DND-41 (cell line): ENCODE data around the gene C2CD2L.

Experiments used
- ATAC-seq: fragments of 200-7000 bp; cut with Tn5 transposase; 3 replicates; pipeline ENCODE4 v1.9.1; 2021; ENCODE audit warnings: low read depth; ENCODE audit not compliant: insufficient read depth
- DNase-seq: peaks from one replicate; pipeline ENCODE4 v3.0.0-alpha.2; 2020
- H2AFZ ChIP-seq: 2 replicates; pipeline ENCODE4 v1.6.0; 2012; ENCODE audit warnings: low read depth, low read length
- H3K27ac ChIP-seq: 2 replicates; pipeline ENCODE4 v1.5.1; 2012; ENCODE audit warnings: low read length, inconsistent platforms
- H3K27me3 ChIP-seq: fragments of 200-600 bp; sonication (generic); 2 replicates; pipeline ENCODE4 v1.6.0; 2012; ENCODE audit warnings: low read length, mild to moderate bottlenecking, inconsistent platforms; ENCODE audit not compliant: insufficient read depth, poor library complexity
- H3K36me3 ChIP-seq: 2 replicates; pipeline ENCODE4 v1.5.1; 2012; ENCODE audit warnings: low read length, inconsistent platforms; ENCODE audit not compliant: insufficient read depth
- H3K4me1 ChIP-seq: 2 replicates; pipeline ENCODE4 v1.5.1; 2012; ENCODE audit warnings: mild to moderate bottlenecking, low read length; ENCODE audit not compliant: insufficient read depth
- H3K4me2 ChIP-seq: 2 replicates; pipeline ENCODE4 v1.6.0; 2012; ENCODE audit warnings: mild to moderate bottlenecking, moderate library complexity, low read length, inconsistent platforms; ENCODE audit not compliant: insufficient read depth
- H3K4me3 ChIP-seq, 2 experiments: fragments of 200-600 bp in 1 of 2; shearing (Covaris generic) in 1 of 2; 2 replicates each; pipeline ENCODE4 v1.5.1; 2012 to 2016; ENCODE audit warnings: inconsistent platforms in 2 of 2, low read length in 2 of 2, mild to moderate bottlenecking in 2 of 2, low read depth in 1 of 2, moderate library complexity in 1 of 2
- H3K79me2 ChIP-seq: 2 replicates; pipeline ENCODE4 v1.6.0; 2012; ENCODE audit warnings: low read length, inconsistent platforms; ENCODE audit not compliant: insufficient read depth
- H3K9ac ChIP-seq: 2 replicates; pipeline ENCODE4 v1.6.0; 2012; ENCODE audit warnings: low read depth, mild to moderate bottlenecking, inconsistent platforms, low read length, moderate library complexity
- H3K9me3 ChIP-seq: 2 replicates; pipeline ENCODE4 v1.5.1; 2012; ENCODE audit warnings: low read length, moderate library complexity, mild to moderate bottlenecking, inconsistent platforms; ENCODE audit not compliant: insufficient read depth, severe bottlenecking
- H4K20me1 ChIP-seq: 2 replicates; pipeline ENCODE4 v1.6.0; 2012; ENCODE audit warnings: low read length; ENCODE audit not compliant: insufficient read depth
- CTCF ChIP-seq: IDR thresholded peaks from 2 replicates; pipeline ENCODE4 v1.5.1; 2012; ENCODE audit warnings: borderline replicate concordance, low read length, moderate library complexity, mild to moderate bottlenecking; ENCODE audit not compliant: poor library complexity, severe bottlenecking; ENCODE audit errors: extremely low read depth
- EZH2 ChIP-seq: IDR thresholded peaks from 3 replicates; pipeline ENCODE4 v1.6.1; 2012; ENCODE audit warnings: borderline replicate concordance, low read depth, mild to moderate bottlenecking, moderate library complexity, low read length, inconsistent platforms; ENCODE audit not compliant: severe bottlenecking

The C2CD2L gene

GRCh38 chr11:119088406-119088805 is 18.7 kb upstream of the C2CD2L start:
- H3K4me1 ChIP-seq: peaks cover 43% of the 10 kb centered on the region
- TF ChIP-seq EZH2 (no peak), CTCF (no peak)

DNA sequence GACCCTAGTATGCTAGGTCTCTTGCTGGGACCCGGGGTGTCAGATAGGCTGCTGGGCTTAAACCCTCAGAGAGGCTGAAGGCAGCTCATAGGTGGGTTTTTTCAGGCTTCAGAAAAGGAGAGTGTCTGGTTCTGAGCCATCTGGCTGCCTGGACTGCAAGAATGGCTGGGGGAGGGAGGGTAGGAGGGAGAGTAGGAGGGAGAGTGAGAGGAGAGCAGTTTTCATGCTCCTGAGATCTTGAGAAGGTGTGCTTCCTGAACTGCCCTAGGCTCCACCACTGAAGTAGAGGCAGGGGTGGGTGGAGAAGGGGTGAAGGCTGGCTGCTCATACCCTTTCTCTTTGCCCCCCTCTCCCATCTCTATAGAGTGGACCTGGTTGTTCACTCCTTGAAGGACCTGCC is 17.8 kb upstream of the C2CD2L start:
- peaks cover 66% of the 10 kb centered on the region for H3K79me2 ChIP-seq
- H3K4me2 ChIP-seq: no peak overlapping the region
- H3K27ac ChIP-seq: no peak overlapping the region
- no peaks in the 10 kb centered on the region for H3K27me3 ChIP-seq
- H3K36me3 ChIP-seq: peaks cover 39% of the 10 kb centered on the region
- no peak overlapping the region for H3K9ac ChIP-seq
- DNase-seq (no peak), ATAC-seq (no peak)
- H3K4me3 ChIP-seq: no peak overlapping the region
- H4K20me1 ChIP-seq: peaks cover 34% of the 10 kb centered on the region
- no peak overlapping the region for H2AFZ ChIP-seq
- no peak for TF ChIP-seq EZH2
- H3K9me3 ChIP-seq: no peaks in the 10 kb centered on the region
- H3K4me1 ChIP-seq: peaks cover 42% of the 10 kb centered on the region

More at GRCh38 chr11:119088406-119088805, 18.7 kb upstream of the C2CD2L start:
- H2AFZ ChIP-seq: no peak overlapping the region
- peaks cover 25% of the 10 kb centered on the region for H4K20me1 ChIP-seq
- peaks cover 30% of the 10 kb centered on the region for H3K36me3 ChIP-seq
- ATAC-seq (no peak), DNase-seq (no peak)
- H3K4me3 ChIP-seq: no peak overlapping the region
- no peak overlapping the region for H3K27ac ChIP-seq
- H3K79me2 ChIP-seq: peaks cover 57% of the 10 kb centered on the region
- H3K9ac ChIP-seq: no peak overlapping the region
- no peak overlapping the region for H3K4me2 ChIP-seq
- H3K27me3 ChIP-seq: no peaks in the 10 kb centered on the region
- no peaks in the 10 kb centered on the region for H3K9me3 ChIP-seq

DNA sequence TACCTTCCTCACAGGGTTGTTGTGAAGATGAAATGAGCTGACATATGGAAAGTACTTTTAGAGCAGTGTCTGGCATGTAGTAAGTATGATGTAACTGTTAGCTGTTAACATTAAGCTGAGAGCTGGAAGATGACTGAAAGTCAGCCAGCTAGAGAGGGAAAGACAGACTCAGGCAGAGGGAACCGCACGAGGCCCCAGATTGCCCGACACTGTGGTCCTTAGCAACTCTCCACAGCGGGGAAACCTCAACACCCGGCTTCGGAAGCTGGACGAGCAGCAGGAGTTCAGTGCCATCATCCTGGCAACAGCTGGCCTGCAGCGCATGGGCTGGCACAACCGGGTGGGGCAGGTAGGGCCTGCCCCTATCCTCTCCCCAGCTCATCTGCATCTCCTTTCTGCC is 16.0 kb upstream of the C2CD2L start:
- no peak for ATAC-seq
- Histone ChIP-seq H3K36me3 (peaks cover 49% of the 10 kb centered on the region), H3K27me3 (no peaks in the 10 kb centered on the region), H3K4me3 (no peak overlapping the region), H3K79me2 (peaks cover 65% of the 10 kb centered on the region), H3K4me1 (peaks cover 36% of the 10 kb centered on the region), H2AFZ (no peak overlapping the region), H4K20me1 (peaks cover 40% of the 10 kb centered on the region), H3K4me2 (peak overlapping the region; percentile 93), H3K9ac (peak overlapping the region; percentile 9; the same call in 1 of the 2 replicates), H3K27ac (peak overlapping the region; percentile 21; the same call in 1 of the 2 replicates), H3K9me3 (no peaks in the 10 kb centered on the region)
- DNase-seq: peak; percentile 15
- no peak for TF ChIP-seq CTCF
- no peak for TF ChIP-seq EZH2

- H3K9ac ChIP-seq: peak overlapping the region; percentile 99
- H3K4me2 ChIP-seq: peak overlapping the region; percentile 93
Measured at GRCh38 chr11:119091966-119092879, 14.9 kb upstream of the C2CD2L start.

More at GRCh38 chr11:119091966-119092879, 14.9 kb upstream of the C2CD2L start:
- H3K36me3 ChIP-seq: peaks cover 59% of the 10 kb centered on the region
- no peaks in the 10 kb centered on the region for H3K27me3 ChIP-seq
- peak overlapping the region; percentile 99 for H3K27ac ChIP-seq
- peaks cover 37% of the 10 kb centered on the region for H3K4me1 ChIP-seq
- H2AFZ ChIP-seq: no peak overlapping the region
- DNase-seq: peak; percentile 37
- no peak for ATAC-seq
- peaks cover 59% of the 10 kb centered on the region for H3K79me2 ChIP-seq
- H4K20me1 ChIP-seq: peaks cover 39% of the 10 kb centered on the region
- H3K9me3 ChIP-seq: no peaks in the 10 kb centered on the region
- TF ChIP-seq CTCF (no peak), EZH2 (no peak)
- H3K4me3 ChIP-seq: peak overlapping the region; percentile 89 to 95; a peak in 3 of 4 replicates
